Measurements from ENCODE around the gene DPM2. TPM values are rescaled to one million over a fixed set of nuclear protein-coding genes. Genes with fewer than 3 reads are reported as not detected.

The DPM2 gene
- total RNA-seq, 2 experiments from 2014 or later = 41.5 to 42.0 TPM

GRCh38 chr9:127892831-127893230 lies 44.8 kb downstream of the DPM2 start:
- POLR2A ChIA-PET = no interaction called here
- H3K27ac Mint-ChIP-seq = no peak overlapping the region
- DNase-seq = no peak

DNA sequence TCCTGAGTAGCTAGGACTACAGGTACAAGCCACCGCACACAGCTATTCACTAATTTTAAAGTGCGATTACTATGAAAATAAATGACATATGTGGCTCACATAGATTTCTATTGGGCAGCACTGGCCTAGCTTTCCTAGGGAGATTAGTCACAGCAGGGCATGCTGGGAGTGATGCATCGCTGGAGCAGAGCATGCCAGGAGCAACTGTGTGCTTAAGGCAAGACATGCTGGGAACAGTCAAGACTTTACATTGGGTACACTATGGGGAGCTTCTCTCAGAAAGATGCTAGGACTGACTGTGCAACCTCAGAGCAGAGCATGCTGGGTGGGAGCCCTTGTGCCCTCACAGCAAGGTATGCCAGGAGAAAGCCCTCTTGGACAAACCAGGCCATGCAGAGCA lies 47.6 kb downstream of the DPM2 start:
- intact Hi-C loops (cut with micrococcal nuclease) = no loop called here
- ChIA-PET POLR2A (no interaction called here), CTCF (interaction anchor here (0.7 to 1.3 kb wide), 4 partner anchors 9 to 155 kb away, joined by 3 to 5 read pairs (median 3); partner anchors contain the start of gene TOR2A)
- DNase-seq = no peak
- Mint-ChIP-seq H3K4me3 (no peak overlapping the region), H3K4me1 (ENCODE audit: low read depth) (peaks cover 9% of the 10 kb centered on the region), H3K27ac (no peak overlapping the region), H3K27me3 (no peaks in the 10 kb centered on the region), H3K36me3 (peaks cover 57% of the 10 kb centered on the region), H3K9me3 (peaks cover 9% of the 10 kb centered on the region)

More at GRCh38 chr9:127892831-127893230, 44.8 kb downstream of the DPM2 start:
- CTCF ChIA-PET = no interaction called here
- H3K9me3 Mint-ChIP-seq = peaks cover 9% of the 10 kb centered on the region
- H3K27me3 Mint-ChIP-seq = no peaks in the 10 kb centered on the region
- intact Hi-C loops (cut with micrococcal nuclease) = no loop called here
- peaks cover 13% of the 10 kb centered on the region for H3K4me1 Mint-ChIP-seq (ENCODE audit: low read depth)
- H3K4me3 Mint-ChIP-seq = no peak overlapping the region
- H3K36me3 Mint-ChIP-seq = peaks cover 64% of the 10 kb centered on the region

DNA sequence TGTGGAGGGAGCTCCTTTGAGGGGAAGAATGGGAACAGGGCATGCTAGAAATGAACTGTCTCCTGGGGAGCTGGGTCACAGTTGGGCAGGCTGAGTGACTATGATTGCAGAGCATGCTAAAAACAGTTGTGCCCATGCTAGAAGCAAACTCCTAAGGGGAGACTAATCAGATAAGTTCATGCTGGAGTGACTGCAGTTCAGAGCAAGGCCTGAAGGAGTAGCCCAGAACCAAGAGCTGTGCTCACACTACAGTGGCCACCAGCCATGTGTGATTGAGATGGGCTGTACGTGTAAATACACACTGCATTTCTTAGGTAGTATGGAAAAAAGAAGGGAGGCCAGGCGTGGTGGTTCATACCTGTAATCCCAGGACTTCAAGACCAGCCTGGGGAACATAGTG lies 49.9 kb downstream of the DPM2 start:
- Mint-ChIP-seq H3K36me3 (peaks cover 38% of the 10 kb centered on the region), H3K4me3 (no peak overlapping the region), H3K9me3 (no peaks in the 10 kb centered on the region), H3K27me3 (no peaks in the 10 kb centered on the region), H3K27ac (no peak overlapping the region), H3K4me1 (ENCODE audit: low read depth) (peaks cover 11% of the 10 kb centered on the region)
- ChIA-PET CTCF (interaction anchor here (1.0 kb wide), 1 partner anchor 18 kb away, joined by 4 read pairs; no protein-coding TSS in a partner anchor), POLR2A (interaction anchor here (0.6 kb wide), 1 partner anchor 232 kb away, joined by 3 read pairs; no protein-coding TSS in a partner anchor)
- no peak for DNase-seq
- intact Hi-C loops (cut with micrococcal nuclease) = no loop called here

- peaks cover 6% of the 10 kb centered on the region for H3K4me1 Mint-ChIP-seq (ENCODE audit: low read depth)
- ChIA-PET CTCF (interaction anchor here (1.0 kb wide), 1 partner anchor 17 kb away, joined by 4 read pairs; no protein-coding TSS in a partner anchor), POLR2A (no interaction called here)
- no peak for DNase-seq
- H3K9me3 Mint-ChIP-seq = no peaks in the 10 kb centered on the region
- H3K36me3 Mint-ChIP-seq = peaks cover 33% of the 10 kb centered on the region
- no peak overlapping the region for H3K4me3 Mint-ChIP-seq
- H3K27ac Mint-ChIP-seq = no peak overlapping the region
- intact Hi-C loops (cut with micrococcal nuclease) = no loop called here
- no peaks in the 10 kb centered on the region for H3K27me3 Mint-ChIP-seq
Observed at GRCh38 chr9:127886401-127886972, 51.2 kb downstream of the DPM2 start.

GRCh38 chr9:127885508-127886281 lies 52.0 kb downstream of the DPM2 start:
- intact Hi-C loops (cut with micrococcal nuclease) = no loop called here
- Mint-ChIP-seq H3K4me1 (ENCODE audit: low read depth) (peaks cover 6% of the 10 kb centered on the region), H3K4me3 (no peak overlapping the region), H3K27ac (no peak overlapping the region), H3K27me3 (no peaks in the 10 kb centered on the region), H3K36me3 (peaks cover 27% of the 10 kb centered on the region), H3K9me3 (no peaks in the 10 kb centered on the region)
- DNase-seq = no peak
- ChIA-PET POLR2A (no interaction called here), CTCF (interaction anchor here (1.1 to 1.7 kb wide), 3 partner anchors 16 to 151 kb away, joined by 5 to 9 read pairs (median 7); partner anchors contain the start of gene TOR2A)

Other genes starting within 250 kb of the DPM2 start
- gene CFAP157, start 230.9 kb downstream of the DPM2 start, total RNA-seq = under 1 TPM in 1 of 2 experiments, not detected in 1; 0.10 TPM
- gene PTRH1, start 222.2 kb downstream of the DPM2 start, total RNA-seq = 10 to 100 TPM; 20.9 to 22.7 TPM
- gene TTC16, start 221.8 kb downstream of the DPM2 start, total RNA-seq = under 1 TPM; 0.61 to 0.69 TPM
- 10 to 100 TPM; 12.7 to 16.2 TPM for gene TOR2A, start 202.6 kb downstream of the DPM2 start, total RNA-seq
- 10 to 100 TPM; 34.5 to 35.3 TPM for gene SH2D3C, start 159.2 kb downstream of the DPM2 start, total RNA-seq
- 10 to 100 TPM; 99.4 to 99.6 TPM for gene CDK9, start 151.8 kb downstream of the DPM2 start, total RNA-seq
- gene FPGS, start 135.0 kb downstream of the DPM2 start, total RNA-seq = 10 to 100 TPM; 80.0 to 83.9 TPM
- 10 to 100 TPM; 12.0 to 12.2 TPM for gene ENG, start 83.2 kb downstream of the DPM2 start, total RNA-seq
- 10 to 100 TPM; 27.7 to 28.5 TPM for gene AK1, start 60.2 kb downstream of the DPM2 start, total RNA-seq
- 10 to 100 TPM; 50.1 to 53.8 TPM for gene ST6GALNAC6, start 38.3 kb downstream of the DPM2 start, total RNA-seq
- 10 to 100 TPM; 21.2 to 23.5 TPM for gene ST6GALNAC4, start 20.8 kb downstream of the DPM2 start, total RNA-seq
- gene PIP5KL1, start 7.1 kb downstream of the DPM2 start, total RNA-seq = 1 to 10 TPM in 1 of 2 experiments, under 1 TPM in 1; 0.94 to 2.9 TPM
- gene EEIG1, start 43.1 kb upstream of the DPM2 start, total RNA-seq = 10 to 100 TPM; 50.7 to 58.0 TPM
- gene NAIF1, start 129.5 kb upstream of the DPM2 start, total RNA-seq = 10 to 100 TPM; 10.2 to 14.5 TPM
- gene SLC25A25, start 130.4 kb upstream of the DPM2 start, total RNA-seq = 10 to 100 TPM; 17.1 to 17.3 TPM
- gene PTGES2, start 189.9 kb upstream of the DPM2 start, total RNA-seq = 10 to 100 TPM; 43.4 to 43.6 TPM
- gene LCN2, start 211.6 kb upstream of the DPM2 start, total RNA-seq = not detected
- 10 to 100 TPM; 86.9 to 90.1 TPM for gene BBLN, start 222.4 kb upstream of the DPM2 start, total RNA-seq